GM18870 (cell line): Measurements from ENCODE around the gene MAP7.

Source experiments
- ATAC-seq: cut with Tn5 transposase; IDR thresholded peaks from one replicate; pipeline ENCODE4 v1.9.1; 2021; ENCODE audit warnings: moderate library complexity; ENCODE audit not compliant: unreplicated experiment

MAP7 gene

GRCh38 chr6:136343275-136343674, 206.9 kb downstream of the MAP7 start:
- ATAC-seq: no peak

GRCh38 chr6:136341967-136342366, 208.3 kb downstream of the MAP7 start:
- ATAC-seq: no peak

- no peak for ATAC-seq
Measured at GRCh38 chr6:136341367-136341766, 208.9 kb downstream of the MAP7 start.

- no peak for ATAC-seq
Measured at GRCh38 chr6:136338486-136338885, 211.7 kb downstream of the MAP7 start.

- no peak for ATAC-seq
Measured at GRCh38 chr6:136337606-136338005, 212.6 kb downstream of the MAP7 start.

GRCh38 chr6:136337121-136337520, 213.1 kb downstream of the MAP7 start:
- ATAC-seq: no peak

GRCh38 chr6:136335736-136336363, 214.4 kb downstream of the MAP7 start:
- no peak for ATAC-seq

- ATAC-seq: no peak
Measured at GRCh38 chr6:136334853-136335252, 215.4 kb downstream of the MAP7 start.

- no peak for ATAC-seq
Measured at GRCh38 chr6:136334465-136334846, 215.8 kb downstream of the MAP7 start.

GRCh38 chr6:136333824-136334464, 216.3 kb downstream of the MAP7 start:
- ATAC-seq: no peak

- no peak for ATAC-seq
Measured at GRCh38 chr6:136331461-136331860, 218.8 kb downstream of the MAP7 start.

GRCh38 chr6:136330634-136331033, 219.6 kb downstream of the MAP7 start:
- ATAC-seq: no peak

GRCh38 chr6:136326038-136326553, 224.1 kb downstream of the MAP7 start:
- ATAC-seq: no peak

GRCh38 chr6:136324686-136325380, 225.4 kb downstream of the MAP7 start:
- no peak for ATAC-seq

- no peak for ATAC-seq
Measured at GRCh38 chr6:136323431-136324112, 226.7 kb downstream of the MAP7 start.

- no peak for ATAC-seq
Measured at GRCh38 chr6:136319732-136320131, 230.5 kb downstream of the MAP7 start.

- no peak for ATAC-seq
Measured at GRCh38 chr6:136318676-136319075, 231.5 kb downstream of the MAP7 start.

- no peak for ATAC-seq
Measured at GRCh38 chr6:136317971-136318370, 232.3 kb downstream of the MAP7 start.

GRCh38 chr6:136317021-136317694, 233.1 kb downstream of the MAP7 start:
- ATAC-seq: peak; percentile 65

- no peak for ATAC-seq
Measured at GRCh38 chr6:136315594-136315993, 234.6 kb downstream of the MAP7 start.

GRCh38 chr6:136312975-136313374, 237.2 kb downstream of the MAP7 start:
- no peak for ATAC-seq
